Germinal center (tissue), 1 donor: Measurements from ENCODE around the gene SULT6B1.
"Not testable (repeated sequence)": the region's sequence is repeated elsewhere in the genome, so short reads cannot be mapped to it uniquely, and the experiment has no call there.

Source experiments
- DNase-seq: peaks from one replicate; pipeline ENCODE4 v3.0.0; 2012; ENCODE audit warnings: mixed read lengths, low spot score

SULT6B1 gene

GRCh38 chr2:37195862-37196319 lies 7.4 kb upstream of the SULT6B1 start:
- DNase-seq = not testable (repeated sequence)

GRCh38 chr2:37192551-37192950 lies 4.1 kb upstream of the SULT6B1 start:
- DNase-seq = no peak

- no peak for DNase-seq
Observed at GRCh38 chr2:37191747-37192146, 3.3 kb upstream of the SULT6B1 start.

- no peak for DNase-seq
Observed at GRCh38 chr2:37191253-37191652, 2.8 kb upstream of the SULT6B1 start.

- no peak for DNase-seq
Observed at GRCh38 chr2:37190290-37190689, 1.8 kb upstream of the SULT6B1 start.

- DNase-seq = no peak
Observed at GRCh38 chr2:37189452-37190153, 1.1 kb upstream of the SULT6B1 start.

- DNase-seq = no peak
Observed at GRCh38 chr2:37181726-37182684, 6.5 kb downstream of the SULT6B1 start.

GRCh38 chr2:37180640-37181039 lies 7.8 kb downstream of the SULT6B1 start:
- DNase-seq = no peak

GRCh38 chr2:37180006-37180639 lies 8.3 kb downstream of the SULT6B1 start:
- DNase-seq = no peak

- DNase-seq = no peak
Observed at GRCh38 chr2:37173741-37174140, 14.7 kb downstream of the SULT6B1 start.

- no peak for DNase-seq
Observed at GRCh38 chr2:37171624-37171950, 16.9 kb downstream of the SULT6B1 start.

- DNase-seq = peak; percentile 72
Observed at GRCh38 chr2:37168217-37168981, 20.1 kb downstream of the SULT6B1 start.

GRCh38 chr2:37167636-37168180 lies 20.8 kb downstream of the SULT6B1 start:
- no peak for DNase-seq

- DNase-seq = no peak
Observed at GRCh38 chr2:37164757-37165156, 23.7 kb downstream of the SULT6B1 start.

- peak; percentile 95 for DNase-seq
Observed at GRCh38 chr2:37156857-37157714, 31.4 kb downstream of the SULT6B1 start, which contains the start of gene EIF2AK2. Gene EIF2AK2 (minus strand): TSS chr2:37156980. CDS start chr2:37147806, 9,174 bp downstream.

GRCh38 chr2:37156071-37156856 lies 32.2 kb downstream of the SULT6B1 start:
- peak; percentile 18 for DNase-seq

- peak; percentile 26 for DNase-seq
Observed at GRCh38 chr2:37154785-37155184, 33.7 kb downstream of the SULT6B1 start.

- no peak for DNase-seq
Observed at GRCh38 chr2:37153224-37153623, 35.2 kb downstream of the SULT6B1 start.

- DNase-seq = peak; percentile 26
Observed at GRCh38 chr2:37149626-37150322, 38.7 kb downstream of the SULT6B1 start.
